ENCODE measurements around the gene ELOA.

Gene ELOA

DNA sequence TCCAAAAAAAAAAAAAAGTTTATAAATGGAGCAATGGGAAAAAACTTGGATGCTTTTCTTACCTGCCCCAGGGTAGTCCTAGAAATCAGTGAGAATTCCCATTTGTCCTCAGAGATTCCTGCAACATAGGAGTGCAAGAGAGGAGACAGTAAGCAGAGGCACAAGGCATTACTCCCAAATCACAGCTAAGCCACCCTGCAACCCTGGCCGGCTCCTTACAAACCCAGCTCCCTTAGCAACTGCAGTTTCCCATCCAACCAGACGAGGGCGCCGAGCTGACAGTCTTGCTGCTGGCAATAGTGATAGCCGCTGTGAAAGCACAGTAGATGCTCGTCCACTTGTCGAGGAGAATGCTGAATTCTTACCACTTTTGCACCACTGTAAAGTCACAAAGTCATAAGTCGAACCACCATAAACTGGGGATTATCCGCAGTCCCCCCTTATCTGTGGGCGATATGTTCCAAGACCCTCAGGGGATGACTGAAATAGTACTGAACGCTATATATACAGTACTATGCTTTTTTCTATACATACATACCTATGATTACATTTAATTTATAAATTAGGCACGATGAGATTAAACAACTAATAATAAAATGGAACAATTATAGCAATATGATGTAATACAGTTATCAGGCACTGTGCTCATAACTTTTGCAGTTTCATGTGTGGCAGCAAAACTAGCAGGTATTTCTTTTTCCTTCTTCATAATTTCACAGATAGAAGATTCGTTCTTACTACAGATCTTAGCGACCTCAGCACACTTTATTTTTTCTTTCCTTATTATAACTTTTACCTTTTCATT, 29.0 kb downstream of the ELOA start:
- Mint-ChIP-seq H3K36me3 (ENCODE audit: low read depth) (peaks cover 14% of the 10 kb centered on the region), H3K4me1 (peaks cover 11% of the 10 kb centered on the region), H3K4me3 (no peak overlapping the region), H3K9me3 (no peaks in the 10 kb centered on the region), H3K27ac (no peak overlapping the region), H3K27me3 (ENCODE audit: low read depth, poor library complexity) (no peaks in the 10 kb centered on the region)
- peak; percentile 92 for DNase-seq
- TF ChIP-seq, protein P1, sequence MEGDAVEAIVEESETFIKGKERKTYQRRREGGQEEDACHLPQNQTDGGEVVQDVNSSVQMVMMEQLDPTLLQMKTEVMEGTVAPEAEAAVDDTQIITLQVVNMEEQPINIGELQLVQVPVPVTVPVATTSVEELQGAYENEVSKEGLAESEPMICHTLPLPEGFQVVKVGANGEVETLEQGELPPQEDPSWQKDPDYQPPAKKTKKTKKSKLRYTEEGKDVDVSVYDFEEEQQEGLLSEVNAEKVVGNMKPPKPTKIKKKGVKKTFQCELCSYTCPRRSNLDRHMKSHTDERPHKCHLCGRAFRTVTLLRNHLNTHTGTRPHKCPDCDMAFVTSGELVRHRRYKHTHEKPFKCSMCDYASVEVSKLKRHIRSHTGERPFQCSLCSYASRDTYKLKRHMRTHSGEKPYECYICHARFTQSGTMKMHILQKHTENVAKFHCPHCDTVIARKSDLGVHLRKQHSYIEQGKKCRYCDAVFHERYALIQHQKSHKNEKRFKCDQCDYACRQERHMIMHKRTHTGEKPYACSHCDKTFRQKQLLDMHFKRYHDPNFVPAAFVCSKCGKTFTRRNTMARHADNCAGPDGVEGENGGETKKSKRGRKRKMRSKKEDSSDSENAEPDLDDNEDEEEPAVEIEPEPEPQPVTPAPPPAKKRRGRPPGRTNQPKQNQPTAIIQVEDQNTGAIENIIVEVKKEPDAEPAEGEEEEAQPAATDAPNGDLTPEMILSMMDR (IDR thresholded peaks at IDR 0.05), result peak; percentile 85

DNA sequence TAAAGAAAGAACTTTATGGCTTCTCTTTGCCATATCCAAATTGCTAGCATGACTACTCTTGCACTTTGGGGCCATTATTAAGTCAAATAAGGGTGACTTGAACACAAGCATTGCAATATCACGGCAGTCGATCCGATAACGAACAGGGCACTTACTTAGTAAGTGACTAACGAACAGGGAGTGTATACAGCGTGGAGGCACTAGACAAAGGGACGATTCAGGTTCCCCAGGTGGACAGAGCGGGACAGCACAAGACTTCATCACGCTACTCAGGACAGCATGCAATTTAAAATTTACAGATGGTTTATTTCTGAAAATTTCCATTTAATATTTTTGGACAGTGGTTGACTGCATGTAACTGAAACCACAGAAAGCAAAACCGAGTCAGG, 29.6 kb downstream of the ELOA start:
- Mint-ChIP-seq H3K4me1 (peaks cover 17% of the 10 kb centered on the region), H3K27ac (no peak overlapping the region), H3K36me3 (ENCODE audit: low read depth) (peaks cover 8% of the 10 kb centered on the region), H3K9me3 (no peaks in the 10 kb centered on the region), H3K27me3 (ENCODE audit: low read depth, poor library complexity) (no peaks in the 10 kb centered on the region), H3K4me3 (no peak overlapping the region)
- TF ChIP-seq, protein P1 (IDR thresholded peaks at IDR 0.05), result no peak
- no peak for DNase-seq

DNA sequence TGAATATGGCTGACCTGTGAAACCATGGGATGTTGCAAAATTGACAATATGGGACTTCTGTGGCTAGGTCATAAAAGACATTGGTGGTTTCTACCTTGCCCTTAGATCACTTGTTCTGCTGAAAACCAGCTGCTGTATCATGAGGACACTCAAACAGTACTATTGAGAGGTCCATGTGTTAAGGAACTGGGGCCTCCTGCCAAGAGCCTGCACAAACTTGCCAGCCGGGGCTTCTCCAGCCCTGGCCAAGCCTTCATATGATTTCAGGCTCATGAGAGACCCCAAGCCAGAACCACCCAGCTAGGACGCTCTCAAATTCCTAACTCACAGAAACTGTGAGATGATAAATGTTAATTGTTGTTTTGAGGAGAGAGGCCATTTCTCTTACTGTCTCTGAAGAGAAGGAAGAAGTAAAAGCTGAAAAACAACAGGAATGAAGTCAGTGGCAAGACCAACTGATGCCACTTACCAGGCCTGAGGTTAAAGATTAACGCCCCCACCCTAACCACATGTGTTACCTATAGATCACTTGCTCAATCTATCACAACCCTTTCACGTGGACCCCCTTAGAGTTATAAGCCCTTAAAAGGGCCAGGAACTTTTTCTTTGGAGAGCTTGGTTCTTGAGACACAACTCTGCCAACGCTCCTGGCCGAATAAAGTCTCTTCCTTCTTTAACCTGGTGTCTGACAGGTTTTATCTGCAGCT, 31.1 kb downstream of the ELOA start:
- H3K27ac Mint-ChIP-seq, result peak overlapping the region; percentile 20
- DNase-seq, result no peak
- H3K27me3 Mint-ChIP-seq (ENCODE audit: low read depth, poor library complexity), result no peaks in the 10 kb centered on the region
- no peaks in the 10 kb centered on the region for H3K9me3 Mint-ChIP-seq
- peaks cover 23% of the 10 kb centered on the region for H3K4me1 Mint-ChIP-seq
- TF ChIP-seq, protein P1 (IDR thresholded peaks at IDR 0.05), result no peak
- H3K36me3 Mint-ChIP-seq (ENCODE audit: low read depth), result peaks cover 2% of the 10 kb centered on the region
- no peak overlapping the region for H3K4me3 Mint-ChIP-seq

DNA sequence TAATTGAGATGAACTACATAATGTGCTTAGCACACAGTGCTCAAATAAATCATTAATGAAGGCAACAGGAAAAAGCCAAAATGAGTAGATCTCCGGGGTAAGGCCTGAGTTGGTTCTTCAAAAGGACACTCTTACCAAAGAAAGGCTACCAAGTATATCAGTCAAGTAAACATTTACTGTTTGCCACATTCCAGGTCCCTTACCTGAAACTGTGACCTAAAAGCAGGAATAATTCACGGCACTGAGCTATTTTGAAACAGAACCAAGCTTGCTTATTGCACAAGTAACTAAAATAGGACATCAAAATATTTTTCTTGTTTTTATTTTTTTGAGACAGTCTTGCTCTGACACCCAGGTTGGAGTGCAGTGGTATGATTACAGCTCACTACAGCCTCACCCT, 32.9 kb downstream of the ELOA start:
- Mint-ChIP-seq H3K4me3 (peak overlapping the region; percentile 94), H3K36me3 (ENCODE audit: low read depth) (peaks cover 13% of the 10 kb centered on the region), H3K27ac (no peak overlapping the region), H3K9me3 (no peaks in the 10 kb centered on the region), H3K4me1 (peaks cover 34% of the 10 kb centered on the region), H3K27me3 (ENCODE audit: low read depth, poor library complexity) (no peaks in the 10 kb centered on the region)
- TF ChIP-seq, protein P1 (IDR thresholded peaks at IDR 0.05), result no peak
- DNase-seq, result no peak

DNA sequence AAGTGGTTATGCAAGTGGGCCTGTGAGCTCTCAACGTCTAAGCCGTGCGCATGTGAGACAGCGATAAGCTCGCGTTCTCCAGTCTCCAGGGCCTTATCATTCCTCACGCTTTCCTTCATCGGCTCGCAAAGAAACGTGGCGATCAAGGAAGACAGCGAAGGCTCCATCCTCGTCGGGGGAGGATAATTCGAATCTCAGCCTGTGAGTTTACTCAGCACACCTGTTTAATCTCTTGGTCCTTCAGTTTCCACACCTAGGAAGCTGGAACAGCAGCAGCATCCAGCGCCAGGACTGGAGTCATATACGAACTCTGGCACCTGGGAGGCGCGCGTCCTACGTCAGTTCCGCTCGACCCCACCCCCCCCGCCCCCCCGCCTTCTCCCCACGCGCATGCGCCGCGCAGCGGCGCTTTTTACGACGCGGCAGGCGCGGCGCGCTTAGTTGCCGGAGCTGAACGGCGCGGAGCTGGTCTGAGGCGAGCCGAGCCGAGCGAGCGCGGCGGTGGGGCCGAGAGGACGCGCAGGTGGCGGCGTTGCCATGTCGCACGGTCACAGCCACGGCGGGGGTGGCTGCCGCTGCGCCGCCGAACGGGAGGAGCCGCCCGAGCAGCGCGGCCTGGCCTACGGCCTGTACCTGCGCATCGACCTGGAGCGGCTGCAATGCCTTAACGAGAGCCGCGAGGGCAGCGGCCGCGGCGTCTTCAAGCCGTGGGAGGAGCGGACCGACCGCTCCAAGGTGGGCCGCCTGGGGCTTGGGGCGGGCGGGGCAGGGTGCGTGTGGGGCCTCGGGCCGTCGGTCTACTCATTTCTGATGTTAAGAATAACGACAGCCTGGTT, 34.9 kb downstream of the ELOA start, which contains the start of gene PITHD1:
Gene PITHD1, plus strand, starts transcription at position 440 of the 836 bp plus-strand sequence. Its CDS starts 98 bp downstream, at position 538.
- Mint-ChIP-seq H3K9me3 (no peaks in the 10 kb centered on the region), H3K4me1 (peaks cover 34% of the 10 kb centered on the region), H3K27me3 (ENCODE audit: low read depth, poor library complexity) (no peaks in the 10 kb centered on the region), H3K27ac (peak within 1 kb of the TSS; percentile 96), H3K4me3 (peak within 1 kb of the TSS; percentile 94), H3K36me3 (ENCODE audit: low read depth) (peaks cover 22% of the 10 kb centered on the region)
- TF ChIP-seq, protein P1 (IDR thresholded peaks at IDR 0.05), result no peak
- peak; percentile 82 for DNase-seq
